T-helper 2 cell (primary cell): Measurements from ENCODE around the gene MUC5B.
"Not testable (repeated sequence)": the region's sequence is repeated elsewhere in the genome, so short reads cannot be mapped to it uniquely, and the experiment has no call there.

Experiments used
- DNase-seq, 5 experiments: peaks; one replicate each; pipeline versions ENCODE4 v3.0.0 to v3.0.0-alpha.2; 2012 to 2022

MUC5B gene

DNA sequence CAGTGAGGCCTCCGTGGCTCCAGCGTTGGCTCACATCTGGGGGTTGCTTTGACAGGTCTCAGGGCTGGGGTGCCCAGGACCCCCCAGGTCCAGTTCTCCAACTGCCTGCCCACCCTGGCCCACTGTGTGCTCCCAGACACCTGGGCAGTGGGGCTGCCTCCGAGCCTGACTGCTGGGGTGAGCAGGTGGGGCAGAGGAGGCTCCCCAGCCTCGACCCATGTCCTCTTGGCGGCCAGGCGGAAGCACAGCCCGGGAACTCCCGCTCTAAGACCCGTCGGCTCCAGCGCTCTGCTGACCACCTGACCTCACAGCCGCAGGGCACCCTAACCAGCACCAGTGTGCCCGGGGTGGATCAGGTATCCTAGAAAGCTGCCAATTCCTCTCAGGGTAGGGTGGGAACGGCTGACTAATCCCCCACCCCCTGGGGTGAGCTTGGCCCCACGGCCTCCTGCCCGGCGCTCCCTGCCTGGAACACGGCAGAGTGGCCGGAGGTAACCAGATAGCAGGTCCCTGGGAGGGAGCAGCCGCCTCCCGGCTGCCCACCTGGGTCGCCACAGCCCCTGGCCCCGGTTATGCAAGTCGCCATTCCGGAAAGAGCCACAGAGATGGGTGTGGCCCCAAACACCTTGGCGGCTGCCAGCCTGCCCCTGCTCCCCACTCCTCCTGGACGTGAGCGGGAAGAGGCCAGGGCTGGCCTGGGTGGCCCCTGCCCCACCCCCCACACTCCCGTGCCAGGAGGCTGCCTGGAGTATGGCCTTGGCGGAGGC, 19.2 kb upstream of the MUC5B start:
- DNase-seq, result no peak

DNA sequence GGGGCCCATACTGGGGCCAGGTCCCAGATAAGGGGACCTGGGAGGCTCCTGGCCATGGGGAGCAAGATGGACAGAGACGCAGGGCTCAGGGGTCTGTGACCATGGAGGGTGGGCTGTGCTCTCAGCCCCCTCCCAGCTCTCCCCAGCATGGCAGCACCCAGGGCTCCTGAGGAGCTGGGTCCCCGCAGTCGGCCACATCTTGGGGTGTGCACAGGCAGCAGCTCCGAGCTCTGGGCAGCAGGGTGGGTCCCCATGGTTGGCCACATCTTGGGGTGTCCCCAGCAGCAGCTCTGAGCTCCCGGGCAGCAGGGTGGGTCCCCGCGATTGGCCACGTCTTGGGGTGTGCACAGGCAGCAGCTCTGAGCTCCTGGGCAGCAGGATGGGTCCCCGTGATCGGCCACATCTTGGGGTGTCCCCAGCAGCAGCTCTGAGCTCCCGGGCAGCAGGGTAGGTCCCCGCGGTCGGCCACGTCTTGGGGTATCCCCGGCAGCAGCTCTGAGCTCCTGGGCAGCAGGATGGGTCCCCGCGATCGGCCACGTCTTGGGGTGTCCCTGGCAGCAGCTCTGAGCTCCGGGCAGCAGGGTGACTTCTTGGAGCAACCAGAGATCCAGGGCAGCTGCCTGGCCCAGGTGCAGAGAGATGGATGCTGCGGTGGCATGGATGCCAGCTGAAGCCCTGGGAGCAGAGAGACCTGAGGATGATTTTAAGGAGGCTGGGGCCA, 18.3 kb upstream of the MUC5B start:
- no peak for DNase-seq

DNA sequence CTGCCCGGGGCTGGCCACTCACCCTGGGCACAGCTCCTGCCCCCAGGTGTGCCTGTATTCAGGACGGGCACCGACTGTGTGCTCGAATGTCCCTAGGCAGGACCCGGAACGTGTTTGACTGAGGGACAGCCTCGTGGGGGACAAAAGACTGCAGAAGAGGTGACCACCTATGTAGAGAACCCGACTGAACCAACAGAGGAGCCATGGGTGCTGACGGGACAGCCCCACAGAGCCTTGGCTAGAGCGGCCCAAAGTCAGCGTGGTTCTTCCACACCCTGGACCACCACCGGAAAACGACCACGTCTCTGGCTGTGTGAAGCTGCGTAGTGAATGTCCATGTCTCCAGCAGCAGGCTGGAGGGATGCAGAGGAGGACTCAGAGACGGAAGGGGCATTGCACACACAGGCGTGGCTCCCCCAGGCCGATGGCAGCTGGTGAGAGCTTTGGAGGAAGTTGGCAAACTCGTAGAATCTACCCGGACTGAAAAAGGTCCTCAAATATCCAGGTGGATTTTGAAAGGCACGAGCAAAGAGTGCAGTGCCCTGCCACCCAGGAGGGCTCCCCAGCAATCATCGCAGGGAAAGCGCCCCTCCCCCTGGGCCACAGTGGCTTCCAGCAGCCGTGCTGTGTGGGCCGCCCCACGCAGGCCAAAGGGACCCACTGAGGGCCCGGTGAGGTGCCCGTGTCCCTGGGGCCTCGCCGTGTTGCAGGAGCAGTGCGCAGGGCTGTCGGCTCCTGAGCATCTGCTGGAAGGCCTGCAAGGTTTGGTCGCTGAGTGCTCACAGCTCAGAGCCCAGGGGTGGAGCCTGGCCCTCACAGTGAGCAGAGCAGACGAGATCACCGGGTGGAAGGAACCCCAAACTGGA, 17.5 kb upstream of the MUC5B start:
- DNase-seq, result no peak

DNA sequence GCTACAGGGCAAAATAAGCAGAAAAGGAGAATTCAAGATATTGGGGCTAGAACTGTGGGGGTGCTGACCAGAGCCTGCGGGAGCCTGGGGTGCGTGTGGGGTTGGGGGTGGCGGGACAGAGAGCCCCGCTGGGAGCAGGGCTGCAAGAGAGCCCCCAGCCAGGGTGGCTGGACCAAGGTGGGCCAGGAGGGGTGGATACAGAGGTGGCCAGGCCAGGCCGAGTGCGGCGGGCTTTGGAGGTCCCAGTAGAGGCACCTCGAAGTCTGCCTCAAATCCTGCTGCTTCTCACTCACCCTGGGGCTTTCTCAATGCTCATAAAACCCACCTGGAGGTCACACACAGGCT, 16.9 kb upstream of the MUC5B start:
- no peak for DNase-seq

DNA sequence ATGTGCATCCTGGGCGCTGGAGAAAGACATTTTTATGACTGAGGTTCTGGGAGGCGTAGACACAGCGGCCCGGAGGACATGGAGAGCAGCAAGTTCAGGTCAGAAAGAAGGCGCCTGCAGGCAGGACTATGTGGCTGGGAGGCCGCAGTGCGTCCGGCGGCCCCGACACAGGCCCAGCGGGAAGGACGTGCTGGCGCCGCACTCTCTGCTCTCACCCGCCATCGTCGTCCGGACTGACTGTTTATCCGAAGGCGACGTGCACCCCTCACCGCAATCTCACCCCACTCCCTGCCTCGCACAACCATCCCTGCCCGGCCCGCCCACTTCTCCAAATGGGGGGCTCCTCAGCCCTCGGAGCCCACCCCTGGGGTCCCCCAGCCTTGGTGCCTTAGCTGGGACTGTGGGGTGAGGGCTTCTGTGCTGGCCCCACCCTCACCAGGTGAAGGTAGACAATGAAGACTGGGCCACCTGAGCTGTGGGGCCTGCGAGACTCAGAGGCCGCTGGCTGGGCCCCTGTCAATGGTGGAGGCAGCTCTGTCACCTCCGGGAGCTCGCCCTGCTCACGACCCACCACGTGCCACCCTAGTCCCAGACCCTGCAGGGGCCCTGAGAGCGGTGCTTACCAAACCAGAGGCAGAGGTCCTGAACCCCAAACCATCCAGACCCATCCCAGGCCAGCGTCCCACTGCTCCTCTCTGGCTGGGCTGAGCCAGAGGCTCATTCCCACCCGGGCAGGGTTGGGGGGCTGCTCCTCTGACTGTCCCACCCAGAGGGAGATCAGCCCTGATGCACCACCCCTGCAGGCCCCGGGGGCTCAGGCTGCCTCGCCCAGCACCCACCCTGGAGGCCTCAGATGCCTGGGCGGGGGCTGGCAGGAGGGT, 16.2 kb upstream of the MUC5B start:
- no peak for DNase-seq

DNA sequence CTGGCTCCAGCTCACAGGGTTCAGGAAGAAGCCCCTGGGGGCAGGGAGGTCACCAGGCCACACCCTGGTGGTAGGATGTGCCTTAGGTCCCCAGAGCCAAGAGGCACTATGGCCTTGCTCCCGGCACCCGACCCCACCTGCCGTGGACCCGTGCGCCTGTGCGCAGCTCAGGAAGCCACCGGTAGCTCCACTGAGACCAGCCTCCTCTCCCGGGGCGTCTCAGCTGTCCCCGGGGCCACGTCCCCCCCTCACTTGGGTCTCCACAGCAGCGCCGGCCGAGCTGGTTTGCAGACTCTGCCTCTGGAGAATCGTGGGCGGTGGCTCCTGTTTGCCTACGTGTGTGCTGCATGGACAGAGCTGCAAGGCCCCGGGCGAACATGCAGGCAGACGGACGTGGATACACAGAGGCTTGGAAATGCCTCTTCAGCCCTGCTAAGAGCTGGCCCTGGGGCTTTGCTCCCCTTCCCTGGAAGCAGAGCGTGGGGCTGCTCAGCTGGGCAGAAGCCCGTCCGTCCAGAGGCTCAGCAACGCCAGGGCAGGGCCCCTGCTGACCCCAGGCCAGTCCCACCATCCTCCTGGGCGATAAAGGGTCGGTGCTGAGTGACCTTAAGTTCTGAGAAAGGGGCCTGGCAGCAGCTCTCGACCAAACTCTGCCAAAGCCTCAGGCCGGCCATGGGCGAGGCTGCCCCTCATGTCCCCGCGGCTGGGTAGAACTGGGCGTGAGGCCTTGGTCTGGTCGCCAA, 15.3 kb upstream of the MUC5B start:
- no peak for DNase-seq

DNA sequence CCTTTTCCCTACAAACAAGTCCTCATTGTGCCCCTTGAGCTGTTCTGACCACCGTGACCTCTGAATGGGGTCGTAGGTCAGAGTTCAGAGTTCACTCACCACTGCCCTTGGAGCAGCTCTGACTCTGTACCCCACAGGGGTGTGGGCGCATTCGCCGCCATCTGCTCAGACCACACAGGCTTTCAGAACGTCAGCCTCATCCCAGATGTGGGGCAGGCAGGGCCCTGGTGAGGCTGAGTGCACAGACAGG, 14.8 kb upstream of the MUC5B start:
- DNase-seq, result no peak

DNA sequence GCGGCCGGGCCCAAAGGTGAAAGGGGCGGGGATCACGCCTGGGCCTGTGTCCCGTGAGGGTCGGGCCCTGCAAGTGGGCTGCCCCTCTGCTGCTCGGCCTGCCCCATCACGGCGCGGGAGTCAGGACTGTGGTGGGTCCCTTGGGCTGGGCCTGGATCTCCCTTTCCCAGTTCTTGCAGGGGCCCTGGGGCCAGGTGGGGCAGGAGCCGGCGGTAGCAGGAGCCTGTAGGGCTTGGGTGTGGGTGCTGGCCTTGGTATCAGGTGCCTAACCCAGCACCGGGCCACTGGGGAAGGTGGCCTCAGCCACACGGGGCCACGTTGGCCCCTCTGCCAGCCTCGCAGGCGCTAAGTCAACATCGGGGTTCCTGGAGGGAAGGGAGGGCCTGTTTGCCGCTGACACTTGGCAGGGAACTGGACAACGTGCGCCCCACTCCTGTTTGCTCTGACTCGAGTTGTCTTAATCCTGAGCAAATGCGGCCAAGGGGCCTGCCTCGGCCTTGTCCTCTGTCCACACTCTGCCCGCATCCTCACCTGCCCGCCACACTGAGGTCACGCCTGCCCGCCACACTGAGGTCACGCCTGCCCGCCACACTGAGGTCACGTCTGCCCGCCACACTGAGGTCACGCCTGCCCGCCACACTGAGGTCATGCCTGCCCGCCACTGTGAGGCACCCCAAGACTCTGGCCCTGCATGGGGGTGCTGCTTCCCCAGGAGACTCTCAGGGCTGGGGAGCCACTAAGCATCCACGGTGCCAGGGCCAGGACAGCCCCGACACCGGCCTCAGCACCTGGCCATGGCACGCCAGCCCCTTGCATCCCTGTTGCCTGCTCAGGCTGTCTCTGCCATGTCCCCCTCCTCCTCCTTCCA, 14.2 kb upstream of the MUC5B start:
- no peak for DNase-seq

DNA sequence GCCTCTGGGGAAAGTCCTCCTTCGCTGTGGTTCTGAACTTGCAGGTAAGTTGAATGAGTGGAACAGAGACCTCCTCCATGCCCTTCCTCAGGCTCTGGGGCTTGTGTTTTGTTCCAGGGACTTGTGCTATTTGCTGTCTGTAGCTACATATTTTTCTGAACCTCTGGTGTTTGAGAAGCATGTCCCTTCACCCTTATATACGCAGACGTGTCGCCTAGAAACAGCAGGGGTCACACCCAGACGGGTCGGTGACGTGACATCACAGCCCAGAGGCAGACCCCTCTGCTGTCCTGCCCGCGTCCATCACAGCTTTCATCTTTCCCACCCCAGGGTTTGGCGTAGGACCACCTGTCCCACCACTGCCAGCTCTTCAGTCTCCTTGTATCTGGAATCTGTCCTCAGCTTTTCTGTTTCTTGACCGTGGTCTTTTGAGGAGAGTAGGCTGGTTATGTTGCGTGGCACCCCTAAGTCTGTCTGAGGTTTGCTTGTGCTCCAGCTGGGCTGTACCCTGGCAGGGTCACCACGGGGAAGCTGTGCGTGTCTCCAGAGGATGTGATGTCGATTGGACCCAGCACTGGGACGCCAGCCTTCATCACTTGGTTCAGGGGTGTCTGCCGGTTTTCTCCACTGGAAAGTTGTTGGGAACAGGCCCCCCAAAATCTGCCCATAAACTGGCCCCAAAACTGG, 13.4 kb upstream of the MUC5B start:
- DNase-seq, result no peak

DNA sequence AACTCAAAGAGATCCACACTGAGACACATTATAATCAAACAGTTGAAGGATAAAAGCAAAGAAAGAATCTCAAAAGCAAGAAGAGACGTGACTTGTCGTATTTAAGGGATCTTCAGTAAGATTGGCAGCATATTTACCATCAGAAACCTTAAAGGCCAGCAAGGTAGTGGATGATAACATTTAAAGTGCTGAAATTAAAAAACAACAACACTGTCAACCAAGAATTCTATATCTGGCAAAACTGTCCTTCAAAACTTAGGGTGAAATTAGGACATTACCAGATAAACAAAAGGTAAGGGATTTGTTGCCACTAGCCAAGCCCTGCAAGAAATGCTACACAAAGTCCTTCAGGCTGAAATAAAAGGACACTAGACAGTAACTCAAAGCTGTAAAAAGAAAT, 11.0 kb upstream of the MUC5B start:
- DNase-seq, result no peak

DNA sequence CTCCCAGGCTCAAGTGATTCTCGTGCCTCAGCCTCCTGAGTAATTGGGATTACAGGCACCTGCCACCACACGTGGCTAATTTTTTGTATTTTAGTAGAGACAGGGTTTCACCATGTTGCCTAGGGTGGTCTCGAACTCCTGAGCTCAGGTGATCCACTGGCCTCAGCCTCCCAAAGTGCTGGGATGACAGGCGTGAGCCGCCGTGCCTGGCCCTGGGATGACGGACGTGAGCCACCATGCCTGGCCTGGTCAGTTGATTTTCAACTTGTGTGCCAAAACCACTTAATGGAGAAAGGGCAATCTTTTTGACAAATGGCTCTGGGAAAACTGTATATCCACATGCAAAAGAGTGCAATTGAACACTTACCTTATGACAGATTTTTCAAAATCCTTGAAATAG, 7.0 kb upstream of the MUC5B start:
- DNase-seq, result not testable (repeated sequence)

DNA sequence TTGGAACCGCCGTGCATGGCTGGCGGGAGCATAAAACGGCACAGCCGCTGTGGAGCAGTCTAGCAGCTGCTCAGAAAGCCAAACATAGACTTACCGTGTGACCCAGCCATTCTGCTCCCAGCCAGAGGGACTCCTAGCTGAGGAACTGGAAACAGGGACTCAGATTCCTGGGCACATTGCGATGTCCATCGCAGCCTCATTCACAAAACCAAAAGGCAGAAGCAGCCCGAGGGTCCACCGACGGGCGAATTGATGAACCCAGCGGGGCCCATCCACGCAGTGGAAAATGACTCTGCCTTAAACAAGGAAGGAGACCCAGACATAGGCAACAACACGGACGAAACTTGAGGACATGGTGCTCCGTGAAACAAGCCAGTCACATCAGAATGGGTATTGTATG, 5.7 kb upstream of the MUC5B start:
- no peak for DNase-seq

DNA sequence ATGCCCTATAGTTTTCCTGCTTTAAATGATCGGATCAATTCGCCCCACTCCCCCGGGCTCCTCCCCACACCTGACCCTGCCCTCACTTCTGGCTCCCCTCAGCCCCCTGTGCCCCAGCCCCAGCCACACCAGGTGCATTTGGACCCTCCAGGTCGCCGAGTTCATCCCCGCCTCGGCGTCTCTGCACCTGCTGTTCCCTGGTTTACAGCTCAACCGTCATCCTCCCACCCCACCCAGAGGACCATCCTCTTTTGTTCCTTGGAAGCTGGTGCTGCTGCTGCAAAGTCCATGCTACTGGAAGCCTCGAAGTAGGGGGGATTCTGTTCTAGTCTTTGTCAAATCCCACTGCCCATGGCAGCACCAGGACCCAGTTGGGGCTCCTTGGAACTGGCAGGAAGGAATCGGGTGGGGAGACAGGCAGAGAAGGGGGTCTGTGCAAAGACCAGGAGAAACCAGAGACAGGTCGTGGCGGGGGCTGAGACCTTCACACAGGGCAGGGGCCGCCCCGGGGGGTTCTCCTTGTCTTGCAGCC, 4.5 kb upstream of the MUC5B start:
- DNase-seq, result no peak

DNA sequence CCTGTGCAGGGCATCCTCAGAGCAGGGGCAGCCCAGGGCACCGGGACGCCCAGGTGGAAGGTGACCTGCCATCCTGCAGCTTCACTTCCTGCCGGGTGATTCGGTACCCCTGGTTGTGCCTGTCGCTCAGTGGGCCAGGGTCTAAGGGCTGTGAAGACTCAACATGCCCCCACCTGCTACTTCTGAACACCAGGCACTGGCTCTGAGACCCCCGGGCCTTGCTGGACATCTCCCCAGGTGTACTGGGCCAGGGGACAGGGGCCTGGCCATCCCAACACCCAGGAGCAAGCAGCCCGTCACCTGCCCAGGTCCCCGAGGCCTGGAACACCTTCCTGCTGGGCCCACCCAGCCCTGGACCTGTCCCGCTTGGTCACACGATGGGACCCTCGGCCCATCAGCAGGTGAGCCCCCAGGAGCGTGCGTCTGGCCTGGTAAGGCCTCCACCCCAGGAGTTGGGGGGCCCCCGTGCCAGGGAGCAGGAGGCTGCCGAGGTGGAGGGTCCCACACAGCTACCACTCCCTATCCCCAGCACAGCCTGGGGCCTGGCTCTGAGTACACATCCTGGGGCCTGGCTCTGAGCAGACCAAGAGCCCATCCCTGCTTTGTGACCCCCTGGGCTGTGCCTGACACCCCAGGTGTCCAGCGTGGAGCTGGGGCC, 3.9 kb upstream of the MUC5B start:
- no peak for DNase-seq

DNA sequence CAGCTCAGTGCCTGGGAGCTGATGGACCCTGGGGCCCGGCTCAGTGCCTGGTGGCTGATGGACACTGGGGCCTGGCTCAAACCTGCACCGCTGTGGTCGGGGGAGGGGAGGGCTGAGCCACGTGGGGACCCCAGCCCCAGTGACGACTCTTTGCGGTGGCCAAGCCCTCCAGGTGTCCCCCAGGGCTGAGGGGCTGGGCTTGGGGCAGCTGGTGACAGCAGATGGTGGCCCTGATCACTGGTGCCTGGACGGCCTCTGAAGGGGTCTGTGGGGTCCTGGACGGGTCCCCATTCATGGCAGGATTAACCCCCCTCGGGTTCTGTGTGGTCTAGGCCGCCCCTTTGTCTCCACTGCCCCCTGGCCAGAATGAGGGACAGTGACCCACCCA, 3.4 kb upstream of the MUC5B start:
- DNase-seq, result no peak

DNA sequence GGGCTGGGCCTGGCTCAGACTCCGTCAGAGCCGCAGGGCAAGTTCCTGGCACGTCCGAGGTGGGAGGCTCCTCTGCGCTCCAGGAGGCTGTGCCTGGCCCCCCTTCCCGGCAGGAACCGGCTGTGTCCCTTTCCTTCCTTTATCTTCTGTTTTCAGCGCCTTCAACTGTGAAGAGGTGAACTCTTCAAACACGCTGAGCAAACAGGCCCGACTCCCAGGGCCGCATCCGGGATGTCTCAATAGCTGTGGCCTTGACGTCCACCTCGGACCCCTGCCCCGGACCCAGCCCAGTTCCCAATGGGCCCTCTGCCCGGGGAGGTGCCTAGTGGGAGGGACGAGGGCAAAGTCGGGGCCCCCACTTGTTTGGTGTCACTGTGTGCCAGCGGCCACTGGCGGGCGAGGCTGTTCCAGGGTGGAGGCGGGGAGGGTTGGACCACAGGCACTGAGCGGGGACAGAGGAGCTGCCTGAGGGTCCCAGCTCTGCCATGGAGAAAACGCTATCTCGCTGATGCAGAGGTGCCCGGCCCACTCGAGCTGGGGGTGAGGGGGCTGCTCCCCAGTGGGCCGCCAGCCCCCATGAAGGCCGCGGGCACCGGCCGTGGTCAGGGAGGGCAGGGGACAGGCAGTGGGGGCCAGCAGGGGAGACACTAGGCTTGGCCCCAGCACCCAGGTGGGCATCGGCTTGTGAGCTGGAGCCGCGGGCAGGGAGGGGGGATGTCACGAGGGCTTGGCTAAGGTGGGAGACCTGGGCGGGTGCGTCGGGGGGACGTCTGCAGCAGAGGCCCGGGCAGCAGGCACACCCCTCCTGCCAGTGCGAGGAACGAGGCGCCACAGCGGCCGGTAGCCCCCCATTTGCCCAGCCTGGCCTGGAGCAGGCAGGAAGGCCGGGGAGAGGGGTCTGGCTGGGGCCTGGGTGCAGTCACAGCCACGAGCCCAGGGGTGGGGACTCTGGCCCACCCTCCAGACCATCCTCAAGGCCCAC, 2.7 kb upstream of the MUC5B start:
- no peak for DNase-seq

DNA sequence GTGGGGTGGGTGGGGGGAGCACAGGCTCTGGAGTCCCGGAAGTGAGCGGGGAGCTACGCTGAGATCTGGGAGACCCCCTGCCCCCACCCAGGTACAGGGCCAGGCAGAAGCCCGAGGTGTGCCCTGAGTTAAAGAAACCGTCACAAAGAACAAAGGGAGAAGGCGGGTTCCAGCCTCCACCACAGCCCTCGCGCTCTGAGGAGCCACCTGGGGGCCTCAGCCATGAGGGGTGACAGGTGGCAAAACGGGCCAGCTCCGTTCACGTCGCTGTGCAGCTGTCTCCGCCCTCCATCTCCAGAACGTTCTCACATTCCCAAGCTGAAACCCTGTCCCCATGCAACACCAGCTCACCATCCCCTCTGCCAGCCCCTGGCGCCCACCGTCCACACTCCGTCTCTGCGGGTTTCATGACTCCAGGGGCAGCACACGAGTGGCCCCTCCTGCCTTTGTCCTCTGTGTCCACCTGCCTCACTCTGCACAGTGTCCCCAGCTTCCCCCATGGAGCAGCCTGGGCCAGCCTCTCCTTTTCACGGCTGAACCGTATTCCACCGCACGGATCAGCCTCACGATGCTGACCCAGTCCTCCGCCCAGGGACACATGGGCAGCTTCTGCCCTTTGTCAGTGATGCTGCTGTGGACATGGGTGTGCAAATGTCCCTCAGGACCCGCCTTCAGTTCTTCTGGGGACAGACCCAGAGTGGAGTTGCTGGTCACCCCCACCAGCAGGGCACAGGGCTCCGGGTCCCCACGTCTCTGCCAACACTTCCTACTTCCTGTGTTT, 1.7 kb upstream of the MUC5B start:
- DNase-seq, result no peak

DNA sequence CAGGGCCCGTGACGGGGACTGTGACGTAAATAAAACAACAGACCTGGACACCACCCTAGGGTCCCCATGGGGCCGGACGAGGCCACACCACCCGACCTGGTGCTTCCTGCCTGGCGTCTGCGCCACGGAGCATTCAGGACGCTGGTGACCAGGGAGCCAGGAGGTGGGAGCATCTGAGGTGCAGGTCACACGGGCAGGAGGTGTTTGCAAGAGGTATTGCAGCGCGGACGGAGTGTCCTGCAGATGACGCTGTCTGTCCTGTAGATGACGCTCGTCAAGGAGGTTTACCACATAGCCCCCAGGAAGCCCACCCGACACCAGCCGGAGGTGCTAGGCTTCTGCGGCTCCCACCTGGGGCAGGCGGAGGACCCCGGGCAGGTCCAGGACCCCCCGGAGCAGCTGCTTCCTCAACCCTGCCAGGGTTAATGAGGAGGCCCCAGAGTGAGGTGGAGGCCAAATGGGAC, 986 bp upstream of the MUC5B start:
- DNase-seq, result no peak
